IMR-90 (cell line): Measurements from ENCODE around the gene CLEC16A. TPM values are rescaled to one million over a fixed set of nuclear protein-coding genes. Genes with fewer than 3 reads are reported as not detected.

Experiments
- ATAC-seq: fragments of 200-7000 bp; cut with Tn5 transposase; 2 replicates; pipeline ENCODE4 v1.9.1; 2020; ENCODE audit warnings: low read depth, mild to moderate bottlenecking, moderate library complexity
- BruUV-seq: library from RNA; stranded (reverse); fragments of 400-500 nt; replicated peaks from 2 replicates; lab custom pipeline; 2021; lab: Mats Ljungman, UMichigan
- CTCF ChIA-PET: fragments of 300-600 bp; formaldehyde crosslinking; extraction: SDS; loops from one replicate; lab custom pipeline; 2021; ENCODE audit warnings: antibody characterized with exemption; lab: Yijun Ruan, JAX
- POLR2A ChIA-PET: fragments of 300-600 bp; sonication (Branson Sonifier 250); formaldehyde crosslinking; loops from one replicate; lab custom pipeline; 2022; ENCODE audit warnings: antibody characterized with exemption; ENCODE audit not compliant: unreplicated experiment; lab: Charles Lee
- DNase-seq: peaks from one replicate; pipeline ENCODE4 v3.0.0; 2013
- H2AFZ ChIP-seq: replicated peaks from 2 replicates; pipeline ENCODE3; 2013; ENCODE audit warnings: low read length, mild to moderate bottlenecking; ENCODE audit not compliant: poor library complexity
- H2AK5ac ChIP-seq: 2 replicates; pipeline ENCODE4 v1.6.1; 2013; ENCODE audit warnings: low read depth, low read length, inconsistent platforms
- H2AK9ac ChIP-seq: replicated peaks from 2 replicates; pipeline ENCODE3; 2013; ENCODE audit warnings: mild to moderate bottlenecking, low read depth, low read length, moderate library complexity; ENCODE audit not compliant: poor library complexity
- H2BK120ac ChIP-seq: 2 replicates; pipeline ENCODE4 v1.6.1; 2013; ENCODE audit warnings: low read depth, low read length, inconsistent platforms
- H2BK15ac ChIP-seq: 3 replicates; pipeline ENCODE4 v1.6.1; 2013; ENCODE audit warnings: low read depth, low read length, inconsistent platforms
- H2BK20ac ChIP-seq: 2 replicates; pipeline ENCODE4 v1.6.1; 2013; ENCODE audit warnings: low read depth, mild to moderate bottlenecking, inconsistent platforms, low read length, moderate library complexity
- H2BK5ac ChIP-seq: 2 replicates; pipeline ENCODE4 v1.6.1; 2013; ENCODE audit warnings: mild to moderate bottlenecking, low read depth, low read length, inconsistent platforms; ENCODE audit not compliant: poor library complexity, severe bottlenecking
- H3K14ac ChIP-seq: replicated peaks from 2 replicates; pipeline ENCODE4 v1.6.1; 2013; ENCODE audit warnings: low read depth, low read length, inconsistent platforms
- H3K18ac ChIP-seq: 2 replicates; pipeline ENCODE4 v1.6.1; 2013; ENCODE audit warnings: low read depth, low read length, control low read depth
- H3K23ac ChIP-seq: 2 replicates; pipeline ENCODE4 v1.6.1; 2013; ENCODE audit warnings: low read depth, low read length, inconsistent platforms
- H3K27ac ChIP-seq: 2 replicates; pipeline ENCODE4 v1.5.1; 2013; ENCODE audit warnings: mild to moderate bottlenecking, control low read depth, low read length; ENCODE audit not compliant: insufficient read depth
- H3K27me3 ChIP-seq: 2 replicates; pipeline ENCODE4 v1.6.1; 2013; ENCODE audit warnings: low read length; ENCODE audit not compliant: control insufficient read depth, insufficient read depth
- H3K36me3 ChIP-seq: 2 replicates; pipeline ENCODE4 v1.6.1; 2013; ENCODE audit warnings: low read length, mixed read lengths; ENCODE audit not compliant: control insufficient read depth, insufficient read depth
- H3K4ac ChIP-seq: 2 replicates; pipeline ENCODE4 v1.6.1; 2013; ENCODE audit warnings: low read depth, low read length, inconsistent platforms
- H3K4me1 ChIP-seq: 2 replicates; pipeline ENCODE4 v1.6.1; 2013; ENCODE audit warnings: low read length, mixed read lengths; ENCODE audit not compliant: control insufficient read depth, insufficient read depth
- H3K4me2 ChIP-seq: 2 replicates; pipeline ENCODE4 v1.6.1; 2013; ENCODE audit warnings: low read depth, mild to moderate bottlenecking, control low read depth, low read length, moderate library complexity
- H3K4me3 ChIP-seq: 2 replicates; pipeline ENCODE4 v1.5.1; 2013; ENCODE audit warnings: low read depth, mild to moderate bottlenecking, control low read depth, low read length, moderate library complexity; ENCODE audit not compliant: insufficient read depth
- H3K56ac ChIP-seq: 2 replicates; pipeline ENCODE4 v1.6.1; 2013; ENCODE audit warnings: low read length, inconsistent platforms; ENCODE audit not compliant: insufficient read depth; ENCODE audit errors: extremely low read depth
- H3K79me1 ChIP-seq, 2 experiments: 2 replicates each; pipeline ENCODE4 v1.6.1; 2013; ENCODE audit warnings: low read length in 2 of 2, inconsistent platforms in 1 of 2, low read depth in 1 of 2
- H3K9ac ChIP-seq: 2 replicates; pipeline ENCODE4 v1.6.1; 2013; ENCODE audit warnings: low read depth, low read length, control low read depth
- H3K9me1 ChIP-seq: 2 replicates; pipeline ENCODE4 v1.6.1; 2013; ENCODE audit warnings: low read length, inconsistent platforms; ENCODE audit not compliant: insufficient read depth
- H3K9me3 ChIP-seq: 2 replicates; pipeline ENCODE4 v1.6.1; 2013; ENCODE audit warnings: low read length; ENCODE audit not compliant: control insufficient read depth, insufficient read depth
- H4K20me1 ChIP-seq: 2 replicates; pipeline ENCODE4 v1.6.1; 2013; ENCODE audit warnings: low read length, inconsistent platforms; ENCODE audit not compliant: insufficient read depth
- H4K5ac ChIP-seq: 2 replicates; pipeline ENCODE4 v1.6.1; 2013; ENCODE audit warnings: mild to moderate bottlenecking, low read depth, low read length, control low read depth
- H4K8ac ChIP-seq, 2 experiments: 2 replicates each; pipeline ENCODE4 v1.6.1; 2013; ENCODE audit warnings: low read depth in 2 of 2, low read length in 2 of 2, control low read depth in 1 of 2, inconsistent platforms in 1 of 2
- H4K91ac ChIP-seq: 2 replicates; pipeline ENCODE4 v1.6.1; 2013; ENCODE audit warnings: low read depth, low read length, inconsistent platforms; ENCODE audit not compliant: insufficient read depth
- BHLHE40 ChIP-seq: fragments of 150-350 bp; IDR thresholded peaks from 2 replicates; pipeline ENCODE4 v1.6.1; 2016; ENCODE audit warnings: mild to moderate bottlenecking, low read depth, low read length
- CEBPB ChIP-seq: IDR thresholded peaks from 2 replicates; pipeline ENCODE4 v1.6.1; 2012; ENCODE audit warnings: low read depth, low read length, improper control_type of control experiment
- FOS ChIP-seq: fragments of 150-350 bp; IDR thresholded peaks from 2 replicates; pipeline ENCODE4 v1.6.1; 2016; ENCODE audit warnings: low read depth, low read length
- MAFK ChIP-seq: IDR thresholded peaks from 2 replicates; pipeline ENCODE4 v1.6.1; 2012; ENCODE audit warnings: low read depth, low read length, improper control_type of control experiment
- MAZ ChIP-seq: IDR thresholded peaks from 2 replicates; pipeline ENCODE4 v1.6.1; 2012; ENCODE audit warnings: low read depth, mild to moderate bottlenecking, low read length, improper control_type of control experiment, moderate library complexity, borderline replicate concordance
- MXI1 ChIP-seq: IDR thresholded peaks from 2 replicates; pipeline ENCODE4 v1.6.1; 2012; ENCODE audit warnings: low read depth, mild to moderate bottlenecking, low read length, moderate library complexity, borderline replicate concordance
- NFE2L2 ChIP-seq: fragments of 150-350 bp; IDR thresholded peaks from 2 replicates; pipeline ENCODE4 v1.6.1; 2016; ENCODE audit warnings: low read depth, mild to moderate bottlenecking, low read length
- POLR2A ChIP-seq: IDR thresholded peaks from 2 replicates; pipeline ENCODE4 v1.6.1; 2012; ENCODE audit warnings: mild to moderate bottlenecking, low read depth, low read length
- RAD21 ChIP-seq: IDR thresholded peaks from 2 replicates; pipeline ENCODE4 v1.6.1; 2012; ENCODE audit warnings: low read length, improper control_type of control experiment
- RCOR1 ChIP-seq: IDR thresholded peaks from 2 replicates; pipeline ENCODE4 v1.6.1; 2012; ENCODE audit warnings: mild to moderate bottlenecking, low read length, improper control_type of control experiment; ENCODE audit not compliant: insufficient replicate concordance
- RFX5 ChIP-seq: IDR thresholded peaks from 2 replicates; pipeline ENCODE4 v1.8.0; 2012; ENCODE audit warnings: low read depth, mild to moderate bottlenecking, low read length, moderate library complexity
- SMC3 ChIP-seq: fragments of 150-350 bp; IDR thresholded peaks from 2 replicates; pipeline ENCODE4 v1.6.1; 2016; ENCODE audit warnings: low read depth, mild to moderate bottlenecking, antibody characterized with exemption, low read length, moderate library complexity
- WGBS, 2 experiments: methylation state at CpG; one replicate each; pipeline versions ENCODE4 v1.1.5 to v1.1.7; 2013; ENCODE audit warnings: missing lambda C conversion rate in 2 of 2; ENCODE audit not compliant: insufficient read length in 1 of 2; ENCODE audit errors: extremely low coverage in 2 of 2; 5-methylcytosine and 5-hydroxymethylcytosine counted together
- dilution Hi-C: fragments of 300-500 bp; cut with HindIII; formaldehyde crosslinking; loops from one replicate; pipeline ENCODE4 v1.14.3; 2018; ENCODE audit warnings: low sequenced_read_pairs; ENCODE audit not compliant: unreplicated experiment
- in situ Hi-C: fragments of 300-500 bp; cut with MboI; formaldehyde crosslinking; loops from 3 replicates; pipeline ENCODE4 v1.14.3; 2019; ENCODE audit warnings: low sequenced_read_pairs, inconsistent platforms, mixed read lengths
- intact Hi-C: fragments of 100-400 bp; cut with micrococcal nuclease; formaldehyde crosslinking; loops from 2 replicates; pipeline ENCODE4 v1.10.0; 2022
- polyA plus RNA-seq, 3 experiments: library from polyadenylated mRNA; depleted of rRNA; stranded (reverse); fragments of >200 nt; gene quantifications; 2 replicates each; pipeline ENCODE4 v1.2.3, GENCODE V29; 2012; ENCODE audit warnings: low replicate concordance in 1 of 3
- total RNA-seq: library from RNA; depleted of rRNA; stranded (reverse); fragments of >200 nt; gene quantifications from 2 replicates; pipeline ENCODE4 v1.2.3, GENCODE V29; 2012
- TF ChIP-seq, protein P1 (sequence below): fragments of 150-350 bp; IDR thresholded peaks from 2 replicates; pipeline ENCODE4 v1.6.1; 2017; ENCODE audit warnings: mild to moderate bottlenecking, antibody characterized with exemption, low read length, low read depth
- TF ChIP-seq, protein P2 (sequence below): fragments of 150-350 bp; IDR thresholded peaks from 2 replicates; pipeline ENCODE4 v1.6.1; 2016; ENCODE audit warnings: low read depth, mild to moderate bottlenecking, low read length, moderate library complexity, borderline replicate concordance
- TF ChIP-seq, protein P3 (sequence below): conservative IDR thresholded peaks from 2 replicates; pipeline ENCODE4 v1.5.1; 2012; ENCODE audit warnings: mild to moderate bottlenecking, low read depth, low read length, improper control_type of control experiment

The CLEC16A gene
- total and polyA plus RNA-seq, 2 of the 4 experiments (the other 2 are of a cell fraction), result 15.9 to 16.5 TPM

DNA sequence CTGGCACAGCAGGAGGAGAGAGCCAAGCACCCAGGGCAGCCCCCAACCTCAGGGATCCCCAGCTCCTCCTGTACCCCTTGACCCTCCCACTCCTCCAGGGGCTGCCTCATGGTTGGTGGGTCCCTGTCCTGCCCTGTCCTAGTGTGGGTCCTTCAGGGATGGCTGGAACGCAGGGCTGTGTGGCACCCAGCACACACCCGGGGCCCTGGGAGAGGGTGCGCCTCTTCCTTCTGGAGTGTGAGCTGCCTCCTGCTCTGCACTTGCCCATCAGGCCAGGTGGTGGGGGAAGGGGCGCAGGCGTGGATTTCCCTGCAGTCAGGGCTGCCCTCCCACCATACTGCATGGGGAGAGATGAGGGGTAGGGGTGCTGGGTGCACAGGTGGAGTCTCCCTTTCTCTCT lies 269.0 kb downstream of the CLEC16A start (continued):
- TF ChIP-seq RAD21 (no peak), RCOR1 (no peak), MAFK (no peak)

DNA sequence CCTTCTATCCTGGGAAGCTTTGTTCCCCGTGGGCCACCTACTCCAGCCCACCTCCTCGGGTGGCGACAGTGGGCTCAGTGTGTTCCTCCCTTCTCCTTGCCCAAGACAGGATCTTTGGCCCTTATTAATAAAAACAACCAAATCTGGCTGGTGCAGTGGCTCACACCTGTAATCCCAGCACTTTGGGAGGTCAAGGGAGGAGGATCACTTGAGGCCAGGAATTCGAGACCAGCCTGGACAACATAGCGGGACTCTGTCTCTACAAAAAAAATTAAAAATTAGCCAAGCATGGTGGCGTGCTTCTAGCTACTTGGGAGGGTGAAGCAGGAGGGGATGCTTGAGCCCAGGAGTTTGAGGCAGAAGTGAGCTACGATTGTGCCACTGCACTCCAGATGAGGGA lies 269.4 kb downstream of the CLEC16A start:
- no peak overlapping the region for H2AK9ac ChIP-seq
- dilution Hi-C loops, result no loop called here
- no peak overlapping the region for H3K4me2 ChIP-seq
- intact Hi-C loops, result no loop called here
- H3K56ac ChIP-seq, result no peak overlapping the region
- no CpG with 5 or more reads among the region's 7 CpGs for WGBS, 2 experiments
- peaks cover 5% of the 10 kb centered on the region; the same call in 1 of the 2 replicates for H3K27me3 ChIP-seq
- no peaks in the 10 kb centered on the region for H3K36me3 ChIP-seq
- no peak overlapping the region for H3K4me3 ChIP-seq
- no peak overlapping the region for H2AK5ac ChIP-seq
- TF ChIP-seq, protein P1, sequence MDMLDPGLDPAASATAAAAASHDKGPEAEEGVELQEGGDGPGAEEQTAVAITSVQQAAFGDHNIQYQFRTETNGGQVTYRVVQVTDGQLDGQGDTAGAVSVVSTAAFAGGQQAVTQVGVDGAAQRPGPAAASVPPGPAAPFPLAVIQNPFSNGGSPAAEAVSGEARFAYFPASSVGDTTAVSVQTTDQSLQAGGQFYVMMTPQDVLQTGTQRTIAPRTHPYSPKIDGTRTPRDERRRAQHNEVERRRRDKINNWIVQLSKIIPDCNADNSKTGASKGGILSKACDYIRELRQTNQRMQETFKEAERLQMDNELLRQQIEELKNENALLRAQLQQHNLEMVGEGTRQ, result no peak
- TF ChIP-seq MAFK (no peak), RAD21 (no peak), POLR2A (no peak), RFX5 (no peak), NFE2L2 (no peak), MXI1 (no peak), FOS (no peak), RCOR1 (no peak), CEBPB (no peak), MAZ (no peak), SMC3 (no peak), BHLHE40 (no peak)
- TF ChIP-seq, protein P2, sequence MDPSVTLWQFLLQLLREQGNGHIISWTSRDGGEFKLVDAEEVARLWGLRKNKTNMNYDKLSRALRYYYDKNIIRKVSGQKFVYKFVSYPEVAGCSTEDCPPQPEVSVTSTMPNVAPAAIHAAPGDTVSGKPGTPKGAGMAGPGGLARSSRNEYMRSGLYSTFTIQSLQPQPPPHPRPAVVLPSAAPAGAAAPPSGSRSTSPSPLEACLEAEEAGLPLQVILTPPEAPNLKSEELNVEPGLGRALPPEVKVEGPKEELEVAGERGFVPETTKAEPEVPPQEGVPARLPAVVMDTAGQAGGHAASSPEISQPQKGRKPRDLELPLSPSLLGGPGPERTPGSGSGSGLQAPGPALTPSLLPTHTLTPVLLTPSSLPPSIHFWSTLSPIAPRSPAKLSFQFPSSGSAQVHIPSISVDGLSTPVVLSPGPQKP, result no peak
- TF ChIP-seq, protein P3, sequence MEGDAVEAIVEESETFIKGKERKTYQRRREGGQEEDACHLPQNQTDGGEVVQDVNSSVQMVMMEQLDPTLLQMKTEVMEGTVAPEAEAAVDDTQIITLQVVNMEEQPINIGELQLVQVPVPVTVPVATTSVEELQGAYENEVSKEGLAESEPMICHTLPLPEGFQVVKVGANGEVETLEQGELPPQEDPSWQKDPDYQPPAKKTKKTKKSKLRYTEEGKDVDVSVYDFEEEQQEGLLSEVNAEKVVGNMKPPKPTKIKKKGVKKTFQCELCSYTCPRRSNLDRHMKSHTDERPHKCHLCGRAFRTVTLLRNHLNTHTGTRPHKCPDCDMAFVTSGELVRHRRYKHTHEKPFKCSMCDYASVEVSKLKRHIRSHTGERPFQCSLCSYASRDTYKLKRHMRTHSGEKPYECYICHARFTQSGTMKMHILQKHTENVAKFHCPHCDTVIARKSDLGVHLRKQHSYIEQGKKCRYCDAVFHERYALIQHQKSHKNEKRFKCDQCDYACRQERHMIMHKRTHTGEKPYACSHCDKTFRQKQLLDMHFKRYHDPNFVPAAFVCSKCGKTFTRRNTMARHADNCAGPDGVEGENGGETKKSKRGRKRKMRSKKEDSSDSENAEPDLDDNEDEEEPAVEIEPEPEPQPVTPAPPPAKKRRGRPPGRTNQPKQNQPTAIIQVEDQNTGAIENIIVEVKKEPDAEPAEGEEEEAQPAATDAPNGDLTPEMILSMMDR, result no peak
- CTCF ChIA-PET, result no interaction called here
- H3K9me3 ChIP-seq, result peaks cover 20% of the 10 kb centered on the region
- H3K79me1 ChIP-seq, result no peaks in the 10 kb centered on the region
- H2BK5ac ChIP-seq, result no peak overlapping the region
- no peaks in the 10 kb centered on the region for H4K20me1 ChIP-seq
- H2BK15ac ChIP-seq, result no peak overlapping the region
- no peak overlapping the region for H4K5ac ChIP-seq
- POLR2A ChIA-PET, result no interaction called here
- ATAC-seq (no peak), DNase-seq (no peak)
- BruUV-seq, result no TSS peak
- no peaks in the 10 kb centered on the region for H3K9me1 ChIP-seq
- no peak overlapping the region for H3K27ac ChIP-seq
- no peak overlapping the region for H4K91ac ChIP-seq
- no peaks in the 10 kb centered on the region for H3K4me1 ChIP-seq
- H3K9ac ChIP-seq, result no peak overlapping the region
- no peak overlapping the region for H2BK120ac ChIP-seq
- no peak overlapping the region for H4K8ac ChIP-seq
- H2AFZ ChIP-seq, result no peak overlapping the region
- H2BK20ac ChIP-seq, result no peak overlapping the region
- no peak overlapping the region for H3K14ac ChIP-seq
- in situ Hi-C loops, result no loop called here
- H3K4ac ChIP-seq, result no peak overlapping the region
- no peak overlapping the region for H3K18ac ChIP-seq
- no peak overlapping the region for H3K23ac ChIP-seq
